ENCODE data around the gene VMAC. TPM values are rescaled to one million over a fixed set of nuclear protein-coding genes. Genes with fewer than 3 reads are reported as not detected.

The VMAC gene
- total RNA-seq, 1 experiment from 2014 or later = 2.6 TPM

- in situ Hi-C loops (cut with HindIII; ENCODE audit: low sequenced_read_pairs) = no loop called here
- no peak for DNase-seq (ENCODE audit: low spot score)
Observed at GRCh38 chr19:5940260-5941208, 35.9 kb downstream of the VMAC start.

DNA sequence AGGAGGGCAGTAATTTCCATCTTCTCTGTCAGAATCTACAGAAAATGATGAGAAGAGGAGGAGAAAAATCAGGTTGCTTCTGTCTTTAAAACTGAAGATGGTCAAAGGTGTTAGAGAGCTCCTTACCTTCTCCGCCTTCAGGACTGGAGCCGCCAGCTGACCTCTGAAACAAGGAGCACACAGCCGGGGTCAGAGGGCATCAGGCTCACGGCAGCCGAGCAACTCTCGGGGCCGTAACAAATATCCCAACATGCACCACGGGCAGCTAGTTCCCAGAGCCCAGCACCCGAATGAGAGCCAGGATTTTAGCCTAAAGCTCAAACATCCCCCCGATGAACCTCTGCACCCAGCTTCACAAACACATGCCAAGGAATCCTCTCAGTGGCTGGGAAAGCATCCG lies 37.0 kb downstream of the VMAC start:
- in situ Hi-C loops (cut with HindIII; ENCODE audit: low sequenced_read_pairs) = no loop called here
- no peak for DNase-seq (ENCODE audit: low spot score)

DNA sequence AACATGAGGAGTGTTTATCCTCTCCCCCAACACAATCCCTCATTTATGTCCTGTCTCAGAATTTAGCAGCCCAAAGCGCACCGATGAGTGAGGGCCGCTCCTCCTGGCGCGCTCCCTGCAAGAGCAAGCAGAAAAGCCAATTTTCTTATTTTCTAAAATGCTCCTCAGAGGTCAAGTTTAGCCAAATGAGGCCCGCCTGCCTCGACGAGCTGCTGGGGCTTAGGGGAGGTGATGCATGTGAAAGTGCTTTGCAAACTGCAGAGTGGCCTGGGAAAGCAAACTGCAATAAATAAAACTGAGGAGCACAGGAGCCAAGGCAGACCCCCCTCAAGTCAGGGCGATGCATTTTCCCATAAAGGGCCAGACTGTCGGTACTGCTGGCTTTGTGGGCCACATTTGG lies 38.4 kb downstream of the VMAC start:
- in situ Hi-C loops (cut with HindIII; ENCODE audit: low sequenced_read_pairs) = no loop called here
- DNase-seq (ENCODE audit: low spot score) = no peak

DNA sequence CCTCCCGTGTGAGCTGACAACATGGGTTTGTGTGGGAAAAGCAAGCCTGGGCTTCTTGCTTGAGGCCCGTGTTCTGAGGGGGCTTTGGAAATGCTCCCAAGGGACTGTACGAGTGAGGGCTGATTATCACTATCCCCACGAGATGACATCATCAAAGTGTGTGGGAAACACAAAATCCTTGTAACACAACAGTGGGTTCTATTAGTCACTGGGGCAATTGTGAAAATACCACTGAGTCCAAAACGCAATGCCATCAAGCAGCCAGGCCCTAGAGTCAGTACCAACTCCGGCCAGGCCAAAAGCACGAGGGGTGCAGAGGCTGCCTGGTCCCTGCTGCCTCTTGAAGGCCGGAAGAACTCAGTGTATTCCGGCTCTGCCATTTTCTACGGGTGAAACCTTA lies 39.0 kb downstream of the VMAC start:
- in situ Hi-C loops (cut with HindIII; ENCODE audit: low sequenced_read_pairs) = no loop called here
- DNase-seq (ENCODE audit: low spot score) = no peak

DNA sequence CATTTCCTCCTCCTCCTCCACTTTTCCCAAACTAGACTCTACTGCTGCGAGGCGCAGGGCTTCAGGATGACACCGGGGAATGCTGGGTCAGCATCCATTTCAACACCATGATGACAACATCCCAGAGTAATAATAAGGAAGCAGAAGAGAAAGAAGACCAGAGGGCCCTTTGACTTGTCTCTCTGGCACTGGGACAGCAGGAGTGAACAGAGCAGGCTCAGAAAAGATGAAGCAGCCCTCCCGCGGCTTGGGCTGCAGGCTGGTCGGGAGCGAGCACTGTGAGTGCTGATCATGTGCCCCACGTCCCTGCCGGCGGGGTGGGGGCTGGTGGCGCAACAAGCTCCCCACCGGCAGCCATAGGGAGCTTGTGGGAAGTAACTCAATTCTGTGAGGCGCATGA lies 42.8 kb downstream of the VMAC start:
- in situ Hi-C loops (cut with HindIII; ENCODE audit: low sequenced_read_pairs) = no loop called here
- DNase-seq (ENCODE audit: low spot score) = no peak

- in situ Hi-C loops (cut with HindIII; ENCODE audit: low sequenced_read_pairs) = no loop called here
- DNase-seq (ENCODE audit: low spot score) = peak; percentile 70
Observed at GRCh38 chr19:5948752-5949564, 44.3 kb downstream of the VMAC start.

DNA sequence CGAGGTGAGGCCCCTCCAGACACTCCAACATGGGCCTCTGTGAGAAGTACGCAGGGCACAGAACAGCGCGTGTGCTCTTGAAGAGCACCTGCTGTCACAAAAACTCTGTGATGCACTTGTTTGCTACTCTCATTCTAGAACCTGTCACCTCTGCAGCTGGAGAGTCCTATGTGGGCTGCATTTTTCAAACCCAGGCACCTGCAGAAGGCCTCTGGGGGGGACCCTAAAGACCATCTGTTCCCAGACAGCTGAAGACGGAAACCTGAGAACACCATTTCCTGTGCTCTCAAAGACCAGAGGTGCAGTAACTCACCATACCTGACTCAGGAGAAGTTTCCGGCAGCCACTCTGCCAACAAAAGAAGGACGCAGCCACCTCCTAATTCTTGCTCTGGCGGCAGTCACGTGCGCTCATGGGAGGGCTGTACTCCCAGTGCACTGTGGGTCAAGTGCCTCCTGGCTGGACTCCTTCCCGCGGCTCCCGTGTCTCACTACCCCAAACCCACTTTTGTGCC lies 45.2 kb downstream of the VMAC start:
- DNase-seq (ENCODE audit: low spot score) = no peak
- in situ Hi-C loops (cut with HindIII; ENCODE audit: low sequenced_read_pairs) = no loop called here

DNA sequence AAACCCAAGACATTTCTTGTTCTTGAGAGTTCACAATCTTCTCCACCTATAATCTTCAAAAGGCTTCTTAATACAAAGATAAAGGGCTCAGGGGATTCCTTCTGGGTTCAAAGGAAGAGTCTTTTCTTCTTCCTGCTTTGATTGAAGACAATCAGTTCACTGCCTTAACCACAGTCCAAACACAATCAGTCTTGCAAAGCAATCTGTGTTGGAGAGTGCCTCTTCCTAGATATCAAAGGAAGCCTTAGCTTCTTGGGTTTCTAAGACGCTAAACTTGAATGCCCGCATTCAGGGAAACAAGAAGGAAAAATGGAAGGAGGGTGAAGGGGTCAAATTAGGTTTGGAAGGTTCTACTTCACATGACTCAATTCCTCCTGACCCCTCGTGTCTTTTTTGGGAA lies 46.1 kb downstream of the VMAC start:
- no peak for DNase-seq (ENCODE audit: low spot score)
- in situ Hi-C loops (cut with HindIII; ENCODE audit: low sequenced_read_pairs) = no loop called here

GRCh38 chr19:5951338-5951861 lies 46.7 kb downstream of the VMAC start:
- no peak for DNase-seq (ENCODE audit: low spot score)
- in situ Hi-C loops (cut with HindIII; ENCODE audit: low sequenced_read_pairs) = no loop called here

- in situ Hi-C loops (cut with HindIII; ENCODE audit: low sequenced_read_pairs) = no loop called here
- DNase-seq (ENCODE audit: low spot score) = peak; percentile 43
Observed at GRCh38 chr19:5952193-5953029, 47.7 kb downstream of the VMAC start.

DNA sequence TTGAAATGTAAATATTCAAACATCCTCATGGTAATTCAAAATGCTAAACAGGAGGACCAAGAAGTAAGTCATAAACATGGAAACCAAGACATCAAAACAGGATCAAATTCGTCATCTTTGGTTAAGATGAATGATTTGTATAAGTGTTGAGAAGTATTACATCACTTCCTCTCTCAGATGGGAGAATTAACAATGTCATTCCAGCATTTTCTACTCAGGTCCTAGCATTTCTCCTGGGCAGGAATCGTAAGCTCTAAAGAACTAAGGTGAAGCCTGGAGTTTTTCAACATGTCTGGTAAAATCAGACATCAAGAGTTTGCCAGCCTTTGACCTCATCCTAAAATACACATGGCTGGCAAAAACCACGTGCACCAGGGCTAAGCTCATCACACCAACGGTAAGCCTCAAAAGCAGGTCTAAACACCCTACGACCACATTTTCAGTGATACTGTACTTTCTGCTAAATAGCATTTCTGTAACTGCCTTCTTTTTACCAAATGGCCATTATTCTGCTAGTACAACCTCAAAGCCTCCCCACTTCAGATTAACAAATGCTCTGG lies 48.4 kb downstream of the VMAC start:
- in situ Hi-C loops (cut with HindIII; ENCODE audit: low sequenced_read_pairs) = no loop called here
- no peak for DNase-seq (ENCODE audit: low spot score)

- no peak for DNase-seq (ENCODE audit: low spot score)
- in situ Hi-C loops (cut with HindIII; ENCODE audit: low sequenced_read_pairs) = no loop called here
Observed at GRCh38 chr19:5953680-5954213, 49.1 kb downstream of the VMAC start.

GRCh38 chr19:5954293-5954692 lies 49.6 kb downstream of the VMAC start:
- in situ Hi-C loops (cut with HindIII; ENCODE audit: low sequenced_read_pairs) = no loop called here
- no peak for DNase-seq (ENCODE audit: low spot score)

DNA sequence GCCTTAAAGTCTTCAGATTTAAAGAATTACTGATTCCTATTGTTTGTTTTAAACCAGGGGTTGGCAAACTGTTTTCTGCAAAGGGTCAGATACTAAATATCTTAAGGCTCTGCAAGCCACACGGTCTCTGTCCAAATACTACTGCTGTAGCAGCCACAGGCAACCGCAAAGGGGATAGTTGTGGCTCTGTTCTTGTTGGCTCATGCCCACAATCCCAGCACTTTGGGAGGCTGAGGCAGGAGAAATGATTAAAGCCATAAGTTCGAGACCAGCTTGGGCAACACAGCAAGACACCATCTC lies 50.9 kb downstream of the VMAC start:
- DNase-seq (ENCODE audit: low spot score) = no peak
- in situ Hi-C loops (cut with HindIII; ENCODE audit: low sequenced_read_pairs) = no loop called here

GRCh38 chr19:5956323-5956722 lies 51.7 kb downstream of the VMAC start:
- DNase-seq (ENCODE audit: low spot score) = no peak
- in situ Hi-C loops (cut with HindIII; ENCODE audit: low sequenced_read_pairs) = no loop called here

- no peak for DNase-seq (ENCODE audit: low spot score)
- in situ Hi-C loops (cut with HindIII; ENCODE audit: low sequenced_read_pairs) = no loop called here
Observed at GRCh38 chr19:5956728-5957127, 52.1 kb downstream of the VMAC start.

GRCh38 chr19:5957170-5957569 lies 52.5 kb downstream of the VMAC start:
- in situ Hi-C loops (cut with HindIII; ENCODE audit: low sequenced_read_pairs) = no loop called here
- DNase-seq (ENCODE audit: low spot score) = no peak

DNA sequence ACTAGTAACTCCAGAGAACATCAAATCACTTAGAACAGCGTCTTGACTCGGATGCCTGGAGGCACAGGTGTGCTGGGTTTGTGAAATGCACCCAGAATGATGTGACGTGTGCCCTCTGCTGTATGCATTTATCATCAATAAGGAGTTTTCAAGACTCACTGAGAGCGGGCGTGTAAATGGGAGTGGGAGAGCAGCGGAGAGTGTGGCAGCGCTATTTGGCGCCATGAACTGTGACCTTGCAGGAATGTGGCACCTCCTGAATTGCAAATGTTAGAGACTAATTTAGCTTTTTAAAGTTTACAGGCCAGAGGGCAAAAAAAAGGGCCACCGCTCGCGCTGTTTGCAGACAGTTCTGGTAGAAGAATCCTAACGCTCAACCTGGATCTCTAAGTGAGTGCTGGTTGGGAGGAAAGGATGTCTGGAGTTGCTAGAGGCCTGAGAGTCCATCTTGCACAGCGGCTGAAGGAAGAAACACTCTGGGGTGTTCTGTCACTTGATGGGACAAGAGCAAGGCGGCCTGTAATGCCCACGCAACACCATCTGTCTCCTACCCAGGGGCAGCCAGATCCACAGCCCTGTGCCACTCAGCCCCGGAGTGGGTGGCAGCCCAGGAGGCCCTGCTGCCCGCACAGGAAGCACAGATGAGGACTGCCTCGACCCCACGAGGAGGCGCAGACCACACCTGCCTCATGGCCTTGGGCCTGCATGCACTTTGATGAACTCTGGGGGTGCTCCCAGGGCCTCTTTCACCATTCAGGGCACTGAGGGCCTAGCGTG lies 53.6 kb downstream of the VMAC start:
- no peak for DNase-seq (ENCODE audit: low spot score)

More for the DNA sequence above, 53.6 kb downstream of the VMAC start:
- in situ Hi-C loops (cut with HindIII; ENCODE audit: low sequenced_read_pairs) = no loop called here

All from G401 (cell line).